GM19397 (cell line): ENCODE data around the gene ASB5.
"Not testable (repeated sequence)": the region's sequence is repeated elsewhere in the genome, so short reads cannot be mapped to it uniquely, and the experiment has no call there.

Source experiments
- ATAC-seq: cut with Tn5 transposase; IDR thresholded peaks from one replicate; pipeline ENCODE4 v1.9.1; 2021; ENCODE audit warnings: mild to moderate bottlenecking, moderate library complexity; ENCODE audit not compliant: unreplicated experiment

ASB5 gene

GRCh38 chr4:176279560-176279959, 10.5 kb upstream of the ASB5 start:
- not testable (repeated sequence) for ATAC-seq

- peak; percentile 82 for ATAC-seq
These were observed 8.3 kb upstream of the ASB5 start for GRCh38 chr4:176277162-176277904.

- no peak for ATAC-seq
These were observed 7.7 kb upstream of the ASB5 start for GRCh38 chr4:176276710-176277109.

- no peak for ATAC-seq
These were observed 5.4 kb upstream of the ASB5 start for GRCh38 chr4:176274441-176274840.

GRCh38 chr4:176273736-176274135, 4.7 kb upstream of the ASB5 start:
- ATAC-seq: no peak

- ATAC-seq: no peak
These were observed 3.8 kb upstream of the ASB5 start for GRCh38 chr4:176272799-176273198.

GRCh38 chr4:176271749-176272148, 2.7 kb upstream of the ASB5 start:
- ATAC-seq: no peak

- ATAC-seq: no peak
These were observed 1.6 kb upstream of the ASB5 start for GRCh38 chr4:176270669-176271068.

- no peak for ATAC-seq
These were observed 3.0 kb downstream of the ASB5 start for GRCh38 chr4:176266026-176266425.

- no peak for ATAC-seq
These were observed 6.8 kb downstream of the ASB5 start for GRCh38 chr4:176262243-176262642.

GRCh38 chr4:176261481-176261880, 7.5 kb downstream of the ASB5 start:
- ATAC-seq: no peak

- no peak for ATAC-seq
These were observed 8.0 kb downstream of the ASB5 start for GRCh38 chr4:176261018-176261417.

GRCh38 chr4:176259330-176260090, 9.5 kb downstream of the ASB5 start:
- ATAC-seq: no peak

- ATAC-seq: no peak
These were observed 10.9 kb downstream of the ASB5 start for GRCh38 chr4:176258135-176258534.

GRCh38 chr4:176256921-176257320, 12.1 kb downstream of the ASB5 start:
- no peak for ATAC-seq

GRCh38 chr4:176242764-176243347, 26.2 kb downstream of the ASB5 start:
- ATAC-seq: no peak

- no peak for ATAC-seq
These were observed 27.3 kb downstream of the ASB5 start for GRCh38 chr4:176241703-176242102.

- ATAC-seq: no peak
These were observed 30.2 kb downstream of the ASB5 start for GRCh38 chr4:176238826-176239225.

GRCh38 chr4:176238157-176238610, 30.8 kb downstream of the ASB5 start:
- no peak for ATAC-seq

- no peak for ATAC-seq
These were observed 32.1 kb downstream of the ASB5 start for GRCh38 chr4:176236946-176237345.

GRCh38 chr4:176230836-176231235, 38.2 kb downstream of the ASB5 start:
- ATAC-seq: no peak

- ATAC-seq: no peak
These were observed 39.4 kb downstream of the ASB5 start for GRCh38 chr4:176229645-176230044.
